MM.1S (cell line): ENCODE data around the gene PRXL2A.

ENCODE experiments used
- DNase-seq: peaks from one replicate; pipeline ENCODE4 v3.0.0-alpha.2; 2015
- H2AFZ ChIP-seq: fragments of 300-600 bp; sonication (generic); 2 replicates; pipeline ENCODE4 v1.6.0; 2016; ENCODE audit warnings: antibody characterized with exemption, low read length
- H3F3A ChIP-seq: fragments of 300-600 bp; sonication (generic); 2 replicates; pipeline ENCODE4 v1.6.1; 2016; ENCODE audit warnings: mild to moderate bottlenecking, antibody characterized with exemption, low read length, moderate library complexity, mixed read lengths; ENCODE audit not compliant: insufficient read depth
- H3K27ac ChIP-seq: fragments of 300-600 bp; sonication (generic); 2 replicates; pipeline ENCODE4 v1.5.1; 2016; ENCODE audit warnings: mild to moderate bottlenecking, low read length
- H3K27me3 ChIP-seq: fragments of 300-600 bp; sonication (generic); replicated peaks from 2 replicates; pipeline ENCODE4 v1.6.0; 2016; ENCODE audit warnings: low read length; ENCODE audit not compliant: insufficient read depth
- H3K36me3 ChIP-seq: fragments of 300-600 bp; sonication (generic); replicated peaks from 2 replicates; pipeline ENCODE4 v1.6.1; 2016; ENCODE audit warnings: mild to moderate bottlenecking, low read length, mixed read lengths; ENCODE audit not compliant: insufficient read depth
- H3K4me1 ChIP-seq: fragments of 300-600 bp; sonication (generic); 2 replicates; pipeline ENCODE4 v1.6.1; 2016; ENCODE audit warnings: low read length, mixed read lengths
- H3K4me2 ChIP-seq: fragments of 300-600 bp; sonication (generic); 2 replicates; pipeline ENCODE4 v1.6.0; 2016; ENCODE audit warnings: low read depth, low read length
- H3K4me3 ChIP-seq: fragments of 300-600 bp; sonication (generic); 2 replicates; pipeline ENCODE4 v1.5.1; 2016; ENCODE audit warnings: low read length, mixed read lengths
- H3K79me2 ChIP-seq: fragments of 300-600 bp; sonication (generic); 2 replicates; pipeline ENCODE4 v1.6.1; 2016; ENCODE audit warnings: mixed run types, low read length, mixed read lengths
- H3K9ac ChIP-seq: fragments of 300-600 bp; sonication (generic); 2 replicates; pipeline ENCODE4 v1.6.1; 2016; ENCODE audit warnings: low read length, mixed read lengths
- H3K9me2 ChIP-seq: fragments of 300-600 bp; sonication (generic); replicated peaks from 2 replicates; pipeline ENCODE4 v1.6.1; 2016; ENCODE audit warnings: mild to moderate bottlenecking, low read length, mixed read lengths; ENCODE audit not compliant: insufficient read depth
- H3K9me3 ChIP-seq: fragments of 300-600 bp; sonication (generic); replicated peaks from 2 replicates; pipeline ENCODE4 v1.6.1; 2016; ENCODE audit warnings: mild to moderate bottlenecking, low read length, mixed read lengths; ENCODE audit not compliant: insufficient read depth
- H4K20me1 ChIP-seq: fragments of 300-600 bp; sonication (generic); 2 replicates; pipeline ENCODE4 v1.6.1; 2016; ENCODE audit warnings: mild to moderate bottlenecking, low read length, moderate library complexity, mixed read lengths; ENCODE audit not compliant: insufficient read depth
- EZH2 ChIP-seq: fragments of 300-600 bp; sonication (generic); optimal IDR thresholded peaks from 2 replicates; pipeline ENCODE3; 2017; ENCODE audit warnings: low read depth, mild to moderate bottlenecking, antibody characterized with exemption, low read length, mixed read lengths
- EZH2phosphoT487 ChIP-seq: fragments of 300-600 bp; sonication (generic); IDR thresholded peaks from 2 replicates; pipeline ENCODE4 v1.6.1; 2018; ENCODE audit warnings: antibody characterized with exemption, low read length
- TF ChIP-seq, protein P1 (sequence below): fragments of 300-600 bp; sonication (generic); IDR thresholded peaks from 2 replicates; pipeline ENCODE4 v1.5.1; 2016; ENCODE audit warnings: antibody characterized with exemption, low read length, mixed read lengths

The PRXL2A gene

DNA sequence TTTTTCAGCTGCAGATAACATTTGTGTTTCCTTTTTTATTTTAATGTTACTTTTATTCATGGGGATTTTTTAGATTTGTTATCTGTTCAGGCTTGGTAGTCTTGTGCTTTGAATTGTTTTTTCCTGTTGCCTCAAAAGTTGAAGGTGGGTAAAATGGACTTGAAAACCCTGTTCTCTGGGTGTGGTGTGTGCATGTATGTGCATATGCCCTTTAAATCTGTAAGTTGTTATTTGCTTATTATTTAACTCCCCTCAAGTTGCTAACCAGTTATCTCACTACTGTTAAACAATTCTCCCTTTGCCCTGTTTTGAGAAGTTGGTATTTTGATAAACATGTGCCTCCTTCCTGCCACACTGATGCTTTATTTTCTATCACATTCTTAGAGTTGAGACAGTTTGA is 76.3 kb downstream of the PRXL2A start:
- Histone ChIP-seq H3K79me2 (no peaks in the 10 kb centered on the region), H3K9ac (no peak overlapping the region), H3F3A (no peaks in the 10 kb centered on the region), H3K4me2 (no peak overlapping the region), H3K27ac (no peak overlapping the region), H3K4me3 (no peak overlapping the region), H3K4me1 (no peaks in the 10 kb centered on the region), H3K9me3 (no peaks in the 10 kb centered on the region), H3K27me3 (no peaks in the 10 kb centered on the region), H3K36me3 (no peaks in the 10 kb centered on the region), H3K9me2 (no peaks in the 10 kb centered on the region), H4K20me1 (no peaks in the 10 kb centered on the region), H2AFZ (no peak overlapping the region)
- TF ChIP-seq EZH2phosphoT487, result no peak
- TF ChIP-seq, protein P1, sequence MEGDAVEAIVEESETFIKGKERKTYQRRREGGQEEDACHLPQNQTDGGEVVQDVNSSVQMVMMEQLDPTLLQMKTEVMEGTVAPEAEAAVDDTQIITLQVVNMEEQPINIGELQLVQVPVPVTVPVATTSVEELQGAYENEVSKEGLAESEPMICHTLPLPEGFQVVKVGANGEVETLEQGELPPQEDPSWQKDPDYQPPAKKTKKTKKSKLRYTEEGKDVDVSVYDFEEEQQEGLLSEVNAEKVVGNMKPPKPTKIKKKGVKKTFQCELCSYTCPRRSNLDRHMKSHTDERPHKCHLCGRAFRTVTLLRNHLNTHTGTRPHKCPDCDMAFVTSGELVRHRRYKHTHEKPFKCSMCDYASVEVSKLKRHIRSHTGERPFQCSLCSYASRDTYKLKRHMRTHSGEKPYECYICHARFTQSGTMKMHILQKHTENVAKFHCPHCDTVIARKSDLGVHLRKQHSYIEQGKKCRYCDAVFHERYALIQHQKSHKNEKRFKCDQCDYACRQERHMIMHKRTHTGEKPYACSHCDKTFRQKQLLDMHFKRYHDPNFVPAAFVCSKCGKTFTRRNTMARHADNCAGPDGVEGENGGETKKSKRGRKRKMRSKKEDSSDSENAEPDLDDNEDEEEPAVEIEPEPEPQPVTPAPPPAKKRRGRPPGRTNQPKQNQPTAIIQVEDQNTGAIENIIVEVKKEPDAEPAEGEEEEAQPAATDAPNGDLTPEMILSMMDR, result no peak
- no peak for TF ChIP-seq EZH2
- no peak for DNase-seq

DNA sequence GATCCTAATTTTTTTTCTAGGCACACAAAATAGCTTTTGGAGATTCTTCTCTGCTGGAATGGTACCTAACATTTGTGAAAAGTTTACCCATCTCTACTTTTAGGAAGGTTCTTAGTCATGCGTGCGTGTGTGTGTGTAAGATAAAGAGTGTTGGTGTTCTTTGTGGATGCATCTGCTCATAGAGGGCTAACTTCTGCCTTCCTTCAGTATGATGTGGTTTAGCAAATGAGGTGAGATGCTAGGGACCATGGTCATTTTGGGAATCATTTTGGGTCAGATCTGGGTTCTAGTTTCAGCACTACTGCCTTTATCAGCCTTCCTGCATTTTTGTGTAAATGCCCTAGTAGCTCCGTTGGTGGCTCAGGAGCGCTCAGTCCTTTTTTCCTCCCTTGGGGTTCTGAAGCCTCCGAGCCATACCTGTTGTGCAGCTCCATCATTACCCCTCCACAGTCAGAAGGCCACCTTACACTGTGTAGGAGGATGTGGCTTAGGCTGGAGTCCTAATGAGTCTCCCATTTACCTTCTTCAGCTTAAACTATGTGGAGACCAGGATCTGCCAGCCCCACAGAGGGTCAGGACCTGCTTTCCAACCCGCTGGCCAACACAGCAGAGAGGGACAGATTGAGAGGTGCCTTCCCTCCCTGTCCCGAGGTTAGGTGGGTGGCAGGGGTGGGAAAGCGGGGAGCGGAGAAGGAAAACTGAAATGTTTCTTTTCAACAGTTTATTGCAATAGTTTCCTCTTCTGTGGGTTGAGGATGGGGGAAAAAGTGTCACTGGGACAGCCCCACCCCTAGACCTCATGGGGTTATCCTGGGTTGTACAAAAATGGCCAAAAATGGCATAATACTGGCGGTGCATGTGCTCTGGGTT is 77.0 kb downstream of the PRXL2A start:
- no peaks in the 10 kb centered on the region for H3K4me1 ChIP-seq
- no peaks in the 10 kb centered on the region for H4K20me1 ChIP-seq
- H3K27me3 ChIP-seq, result no peaks in the 10 kb centered on the region
- no peak overlapping the region for H3K4me2 ChIP-seq
- no peaks in the 10 kb centered on the region for H3F3A ChIP-seq
- H3K27ac ChIP-seq, result no peak overlapping the region
- no peak overlapping the region for H2AFZ ChIP-seq
- TF ChIP-seq EZH2phosphoT487, result no peak
- TF ChIP-seq, protein P1, result no peak
- no peak for TF ChIP-seq EZH2
- H3K79me2 ChIP-seq, result no peaks in the 10 kb centered on the region
- H3K4me3 ChIP-seq, result no peak overlapping the region
- H3K9me3 ChIP-seq, result no peaks in the 10 kb centered on the region
- DNase-seq, result no peak
- H3K9me2 ChIP-seq, result no peaks in the 10 kb centered on the region
- no peak overlapping the region for H3K9ac ChIP-seq
- no peaks in the 10 kb centered on the region for H3K36me3 ChIP-seq

DNA sequence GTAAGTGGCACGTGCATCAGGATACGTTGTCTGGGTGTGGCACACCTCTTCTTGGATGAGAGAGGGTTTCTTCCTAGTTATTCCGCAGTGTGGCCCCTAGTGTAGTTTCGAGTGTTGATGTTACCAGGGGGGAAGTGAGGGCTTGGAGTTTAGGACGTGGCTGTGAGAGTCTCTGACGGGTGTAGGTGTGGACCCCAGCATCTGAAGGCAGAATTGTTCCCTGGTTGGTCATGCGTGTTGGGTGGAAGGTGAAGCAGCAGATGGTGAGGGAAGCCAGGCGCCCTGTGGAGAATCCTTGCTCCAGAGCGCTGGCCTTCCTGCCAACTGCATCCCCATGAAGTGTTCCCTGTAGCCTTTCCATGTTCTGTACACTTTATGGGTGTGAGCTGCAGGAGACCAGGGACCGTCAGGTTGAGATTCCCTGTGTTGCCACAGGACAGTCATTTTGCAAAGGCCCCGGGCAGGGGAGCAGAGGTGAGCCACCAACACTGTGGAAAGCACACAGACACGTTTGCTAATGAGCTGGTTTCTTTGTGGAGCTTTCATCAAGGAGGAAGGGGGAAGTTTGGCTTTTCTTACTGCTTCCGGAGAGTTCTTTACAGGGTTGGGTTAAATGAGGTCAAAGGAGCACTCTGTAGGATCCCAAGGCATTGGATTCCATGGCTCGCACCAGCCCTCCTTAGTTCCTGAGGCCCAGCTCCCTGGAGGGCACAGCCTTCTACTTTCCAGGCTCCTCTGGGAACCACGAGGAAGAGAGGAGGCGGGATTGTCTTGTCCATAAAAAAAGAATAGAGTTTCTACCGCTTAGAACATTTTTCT is 77.8 kb downstream of the PRXL2A start:
- no peak overlapping the region for H2AFZ ChIP-seq
- H3K9me3 ChIP-seq, result no peaks in the 10 kb centered on the region
- no peaks in the 10 kb centered on the region for H3K36me3 ChIP-seq
- H3K9ac ChIP-seq, result no peak overlapping the region
- no peak for DNase-seq
- no peak for TF ChIP-seq EZH2phosphoT487
- no peak for TF ChIP-seq EZH2
- TF ChIP-seq, protein P1, result no peak
- no peak overlapping the region for H3K27ac ChIP-seq
- H3K79me2 ChIP-seq, result no peaks in the 10 kb centered on the region
- H3K4me2 ChIP-seq, result no peak overlapping the region
- no peaks in the 10 kb centered on the region for H3F3A ChIP-seq
- no peak overlapping the region for H3K4me3 ChIP-seq
- no peaks in the 10 kb centered on the region for H3K27me3 ChIP-seq
- no peaks in the 10 kb centered on the region for H4K20me1 ChIP-seq
- no peaks in the 10 kb centered on the region for H3K4me1 ChIP-seq
- no peaks in the 10 kb centered on the region for H3K9me2 ChIP-seq
